GM21723 (cell line): ENCODE measurements around the gene MGRN1.
A peak's percentile ranks its signal among the peaks of the same experiment; 100 is the strongest.
"Not testable (repeated sequence)": the region's sequence is repeated elsewhere in the genome, so short reads cannot be mapped to it uniquely, and the experiment has no call there.

Experiments used
- ATAC-seq: cut with Tn5 transposase; IDR thresholded peaks from one replicate; pipeline ENCODE4 v1.9.1; 2021; ENCODE audit warnings: mild to moderate bottlenecking, moderate library complexity; ENCODE audit not compliant: unreplicated experiment

Gene MGRN1

DNA sequence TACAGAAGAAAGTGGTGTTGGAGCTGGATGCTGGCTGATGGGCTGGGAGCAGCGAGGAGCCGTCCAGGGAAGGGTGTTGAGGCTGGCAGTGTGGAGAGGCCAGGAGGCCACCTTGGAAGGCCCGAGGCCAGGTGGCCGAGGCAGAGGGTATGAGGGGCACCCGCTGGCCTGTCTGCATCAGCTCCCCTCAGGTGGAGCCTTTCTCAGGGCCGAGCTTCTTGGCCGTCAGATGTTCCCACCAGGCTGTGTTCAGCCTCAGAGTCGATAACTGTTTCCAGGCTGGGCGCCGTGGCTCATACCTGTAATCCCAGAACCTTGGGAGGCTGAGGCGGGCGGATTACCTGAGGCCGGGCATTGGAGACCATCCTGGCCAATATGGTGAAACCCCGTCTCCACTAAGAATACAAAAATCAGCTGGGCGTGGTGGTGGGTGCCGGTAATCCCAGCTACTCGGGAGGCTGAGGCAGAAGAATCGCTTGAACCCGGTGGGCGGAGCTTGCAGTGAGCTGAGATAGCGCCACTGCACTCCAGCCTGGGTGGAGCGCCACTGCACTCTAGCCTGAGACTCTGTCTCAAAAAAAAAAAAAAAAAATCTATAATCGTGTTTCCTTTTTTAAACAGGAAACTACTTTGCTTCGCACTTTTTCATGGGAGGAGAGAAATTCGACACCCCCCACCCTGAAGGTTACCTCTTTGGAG, 25.3 kb downstream of the MGRN1 start:
- ATAC-seq = no peak

DNA sequence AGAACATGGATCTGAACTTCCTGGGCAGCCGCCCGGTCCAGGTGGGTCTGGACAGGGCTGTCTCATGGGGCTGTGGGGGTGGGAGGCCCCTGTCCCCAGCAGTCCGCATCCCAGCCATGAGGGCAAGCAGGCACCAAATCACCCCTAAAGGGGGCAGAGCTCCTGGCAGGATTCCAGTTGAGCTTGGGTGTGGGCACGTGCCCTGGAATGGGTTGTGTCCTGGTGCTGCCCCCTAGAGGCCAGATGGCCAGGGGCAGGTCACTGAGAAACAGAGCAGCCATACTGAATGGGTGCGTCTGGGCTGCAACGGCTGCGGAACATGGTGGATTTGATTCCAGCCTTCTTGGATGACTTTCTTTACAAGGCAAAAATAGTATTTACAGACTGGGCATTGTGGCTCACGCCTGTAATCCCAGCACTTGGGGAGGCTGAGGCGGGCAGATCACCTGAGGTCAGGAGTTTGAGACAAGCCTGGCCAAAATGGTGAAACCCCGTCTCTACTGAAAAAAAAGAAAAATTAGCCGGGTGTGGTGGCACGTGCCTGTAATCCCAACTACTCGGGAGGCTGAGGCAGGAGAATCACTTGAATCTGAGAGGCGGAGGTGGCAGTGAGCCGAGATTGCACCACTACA, 25.9 kb downstream of the MGRN1 start:
- not testable (repeated sequence) for ATAC-seq

DNA sequence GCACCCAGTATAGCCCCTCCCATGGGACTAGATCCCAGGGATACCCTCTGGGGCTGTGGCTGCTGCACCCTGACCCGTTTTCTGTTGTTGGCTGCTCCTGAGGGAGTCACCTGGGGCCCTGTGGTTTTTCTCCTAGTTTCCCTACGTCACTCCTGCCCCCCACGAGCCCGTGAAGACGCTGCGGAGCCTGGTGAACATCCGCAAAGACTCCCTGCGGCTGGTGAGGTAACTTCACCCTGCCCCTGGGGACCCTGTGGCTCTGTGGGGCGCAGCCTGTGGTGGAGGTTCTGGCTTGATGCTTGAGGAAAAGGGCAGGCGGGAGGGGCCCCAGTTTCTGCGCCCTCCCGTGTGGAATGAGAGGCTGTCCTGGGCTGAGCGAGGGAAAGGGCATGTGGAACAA, 27.2 kb downstream of the MGRN1 start:
- no peak for ATAC-seq

DNA sequence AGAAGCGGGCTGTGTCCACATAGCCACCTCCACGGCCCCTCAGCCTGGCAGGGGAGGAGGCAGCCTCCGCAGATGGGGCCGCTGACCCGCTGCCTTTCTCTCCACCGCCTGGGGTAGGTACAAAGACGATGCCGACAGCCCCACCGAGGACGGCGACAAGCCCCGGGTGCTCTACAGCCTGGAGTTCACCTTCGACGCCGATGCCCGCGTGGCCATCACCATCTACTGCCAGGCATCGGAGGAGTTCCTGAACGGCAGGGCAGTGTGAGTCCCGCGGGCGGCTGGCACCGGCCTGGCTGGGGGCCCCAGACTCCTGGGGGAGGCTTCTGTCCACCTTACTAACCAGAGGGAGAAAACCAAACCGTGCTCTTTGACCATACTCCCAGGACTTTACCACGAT, 27.9 kb downstream of the MGRN1 start:
- ATAC-seq = no peak

- ATAC-seq = no peak
Measured at GRCh38 chr16:4654011-4654963, 29.7 kb downstream of the MGRN1 start.

GRCh38 chr16:4654964-4655590, 30.5 kb downstream of the MGRN1 start:
- no peak for ATAC-seq

- no peak for ATAC-seq
Measured at GRCh38 chr16:4655801-4656200, 31.2 kb downstream of the MGRN1 start.

DNA sequence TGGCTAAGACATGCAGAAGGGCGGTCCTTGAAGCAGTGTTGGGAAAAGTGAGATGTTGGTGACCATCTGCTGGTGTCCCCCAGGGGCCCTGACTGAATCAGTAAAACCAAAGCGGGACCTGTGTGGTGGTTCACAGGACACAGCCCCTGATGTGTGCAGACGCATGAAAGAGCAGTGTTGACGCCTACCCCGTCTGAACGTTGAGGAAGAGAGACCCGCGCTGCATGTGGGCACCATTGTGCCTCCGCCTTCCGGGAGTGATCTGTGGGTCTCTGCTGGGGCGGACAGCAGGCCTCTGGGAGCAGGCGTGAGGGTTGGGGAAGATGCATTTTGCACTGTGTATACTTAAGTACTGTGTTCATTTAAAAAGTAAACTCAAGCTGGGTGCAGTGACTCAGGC, 31.6 kb downstream of the MGRN1 start:
- no peak for ATAC-seq

DNA sequence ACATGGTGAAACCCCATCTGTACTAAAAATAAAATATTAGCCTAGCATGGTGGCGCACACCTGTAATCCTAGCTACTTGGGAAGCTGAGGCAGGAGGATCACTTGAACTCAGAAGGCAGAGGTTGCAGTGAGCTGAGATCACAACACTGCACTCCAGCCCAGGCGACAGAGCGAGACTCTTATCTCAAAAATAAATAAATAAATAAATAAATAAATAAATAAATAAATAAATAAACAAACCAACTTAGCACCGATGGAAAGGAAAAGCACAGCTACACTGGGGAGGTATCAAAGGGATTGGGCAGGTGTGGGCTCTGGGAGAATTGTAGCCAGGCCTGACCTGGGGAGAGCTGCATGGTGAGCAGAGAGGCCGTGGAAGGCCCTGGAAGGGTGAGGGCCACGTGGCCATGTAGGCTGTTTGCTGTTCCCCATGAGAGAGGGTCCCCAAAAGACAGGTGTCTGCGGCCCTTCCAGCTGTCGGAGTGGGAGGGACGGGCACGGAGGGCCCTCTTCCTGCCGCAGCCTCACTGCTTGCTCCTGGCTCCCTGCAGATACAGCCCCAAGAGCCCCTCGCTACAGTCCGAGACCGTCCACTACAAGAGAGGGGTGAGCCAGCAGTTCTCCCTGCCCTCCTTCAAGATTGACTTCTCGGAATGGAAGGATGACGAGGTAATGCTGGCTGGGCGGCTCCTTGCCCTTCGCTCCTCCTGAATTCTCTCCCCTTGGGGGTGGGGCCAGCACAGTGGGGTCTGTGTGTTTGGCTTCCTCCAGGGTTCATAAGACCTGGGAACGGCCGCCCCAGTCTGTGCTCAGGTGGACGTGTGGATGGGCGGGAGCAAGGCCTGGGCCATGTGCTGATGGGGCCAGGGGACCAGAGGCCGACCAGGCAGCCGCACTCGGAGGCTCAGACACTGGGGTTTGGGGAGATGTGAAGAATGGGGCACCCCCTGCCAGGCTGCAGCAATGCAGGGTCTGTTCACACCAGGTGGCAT, 32.4 kb downstream of the MGRN1 start:
- ATAC-seq = no peak

DNA sequence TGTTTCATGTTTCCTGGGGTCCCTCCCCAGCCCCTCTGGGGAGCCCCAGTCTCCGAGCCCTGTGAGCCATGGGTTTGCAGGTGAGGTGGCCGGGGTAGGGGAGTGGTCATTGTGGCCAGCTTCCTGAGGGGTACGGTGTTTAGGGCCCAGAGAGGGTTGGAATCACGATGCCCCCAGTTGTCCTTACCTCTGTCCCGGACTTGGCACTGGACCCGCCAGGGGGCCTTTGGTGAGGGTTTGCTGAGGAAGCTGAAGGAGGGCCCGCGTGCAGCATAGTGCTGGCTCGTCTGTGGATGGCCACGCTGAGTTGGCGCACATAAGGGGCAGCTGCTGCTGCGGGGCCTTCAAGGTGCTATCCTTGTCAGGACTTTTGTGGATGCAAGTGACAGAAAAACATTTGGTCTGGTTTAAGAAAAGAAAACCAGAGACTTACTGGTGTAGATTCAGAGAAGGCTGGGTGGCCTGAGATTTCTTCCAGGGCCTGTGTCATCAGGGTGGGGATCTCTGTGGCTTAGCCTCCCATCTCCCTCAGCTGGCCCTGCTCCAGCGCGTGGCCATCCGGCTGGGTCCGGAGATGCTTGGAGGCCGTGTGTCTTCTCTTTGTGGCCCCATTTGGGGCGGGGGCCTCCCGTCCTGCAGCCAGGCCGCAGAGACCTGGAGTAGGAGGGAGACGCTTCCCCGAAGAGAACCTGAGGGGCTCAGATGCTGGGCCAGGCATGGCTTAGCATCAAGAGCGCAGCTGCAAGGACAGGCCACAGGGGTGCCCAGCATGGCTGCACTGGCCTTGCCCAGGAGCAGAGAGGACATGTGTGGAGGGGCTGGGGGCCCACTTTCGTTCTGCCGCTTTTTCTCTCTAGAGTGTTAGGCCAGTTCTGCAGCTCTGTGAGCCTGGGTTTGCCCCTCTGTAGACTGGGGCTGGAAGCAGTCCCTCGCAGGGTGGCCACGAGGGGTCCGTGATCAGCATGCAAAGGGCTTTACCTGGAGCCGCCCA, 35.0 kb downstream of the MGRN1 start:
- no peak for ATAC-seq

DNA sequence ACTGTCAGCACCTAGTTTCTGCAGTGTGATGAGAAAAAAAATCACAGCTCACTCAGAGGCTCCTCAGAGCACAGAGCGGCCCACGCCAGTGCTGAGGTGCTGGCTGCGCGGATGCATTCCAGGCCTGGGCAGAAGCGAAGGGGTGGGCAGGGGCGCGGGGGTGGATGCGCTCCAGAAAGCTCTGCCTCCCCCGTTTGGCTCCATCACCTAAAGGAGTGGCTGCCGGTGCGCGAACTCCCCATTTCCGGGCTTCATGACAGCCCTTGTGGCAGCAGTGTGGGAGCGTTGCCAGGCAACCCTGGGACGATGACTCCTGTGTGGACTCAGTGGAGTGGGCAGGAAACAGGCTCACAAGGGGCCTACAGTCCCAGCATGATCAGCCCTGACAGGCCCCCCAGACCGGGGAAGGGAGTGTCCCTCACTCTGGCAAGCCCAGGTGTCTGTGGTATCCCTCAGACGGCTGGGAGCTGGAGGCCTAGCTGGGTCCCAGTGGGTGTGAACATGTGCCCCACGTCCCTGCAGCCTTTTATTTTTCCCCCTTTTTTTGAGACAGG, 35.9 kb downstream of the MGRN1 start:
- ATAC-seq = no peak

GRCh38 chr16:4661661-4662060, 37.0 kb downstream of the MGRN1 start:
- ATAC-seq = no peak

- ATAC-seq = no peak
Measured at GRCh38 chr16:4663465-4663776, 38.8 kb downstream of the MGRN1 start.

- no peak for ATAC-seq
Measured at GRCh38 chr16:4663777-4664465, 39.3 kb downstream of the MGRN1 start.

GRCh38 chr16:4664538-4665418, 40.2 kb downstream of the MGRN1 start:
- ATAC-seq = peak; percentile 53

GRCh38 chr16:4666537-4667202, 42.0 kb downstream of the MGRN1 start:
- ATAC-seq = no peak
